Measurements from ENCODE around the gene ABCG2.

- TF ChIP-seq, protein P1, sequence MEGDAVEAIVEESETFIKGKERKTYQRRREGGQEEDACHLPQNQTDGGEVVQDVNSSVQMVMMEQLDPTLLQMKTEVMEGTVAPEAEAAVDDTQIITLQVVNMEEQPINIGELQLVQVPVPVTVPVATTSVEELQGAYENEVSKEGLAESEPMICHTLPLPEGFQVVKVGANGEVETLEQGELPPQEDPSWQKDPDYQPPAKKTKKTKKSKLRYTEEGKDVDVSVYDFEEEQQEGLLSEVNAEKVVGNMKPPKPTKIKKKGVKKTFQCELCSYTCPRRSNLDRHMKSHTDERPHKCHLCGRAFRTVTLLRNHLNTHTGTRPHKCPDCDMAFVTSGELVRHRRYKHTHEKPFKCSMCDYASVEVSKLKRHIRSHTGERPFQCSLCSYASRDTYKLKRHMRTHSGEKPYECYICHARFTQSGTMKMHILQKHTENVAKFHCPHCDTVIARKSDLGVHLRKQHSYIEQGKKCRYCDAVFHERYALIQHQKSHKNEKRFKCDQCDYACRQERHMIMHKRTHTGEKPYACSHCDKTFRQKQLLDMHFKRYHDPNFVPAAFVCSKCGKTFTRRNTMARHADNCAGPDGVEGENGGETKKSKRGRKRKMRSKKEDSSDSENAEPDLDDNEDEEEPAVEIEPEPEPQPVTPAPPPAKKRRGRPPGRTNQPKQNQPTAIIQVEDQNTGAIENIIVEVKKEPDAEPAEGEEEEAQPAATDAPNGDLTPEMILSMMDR (conservative IDR thresholded peaks at IDR 0.05; ENCODE audit: low read depth, low read length), result no peak
- TF ChIP-seq EZH2 (IDR thresholded peaks at IDR 0.05; ENCODE audit: borderline replicate concordance, low read depth, low read length, poor library complexity, severe bottlenecking), result no peak
These were observed 53.4 kb downstream of the ABCG2 start for GRCh38 chr4:88104902-88105610.
